ENCODE data around the gene ADAM12.

The ADAM12 gene

GRCh38 chr10:126212738-126213137 lies 175.5 kb downstream of the ADAM12 start:
- no peak overlapping the region for H3K4me3 ChIP-seq (ENCODE audit: insufficient read length, low read depth)
- H3K9me3 ChIP-seq (ENCODE audit: insufficient read depth, low read length): no peaks in the 10 kb centered on the region
- H3K36me3 ChIP-seq (ENCODE audit: insufficient read depth, insufficient read length, low read length): no peaks in the 10 kb centered on the region
- DNase-seq (ENCODE audit: low read depth, low spot score): no peak
- TF ChIP-seq ZNF274 (IDR thresholded peaks at IDR 0.05; ENCODE audit: low read depth, low read length): no peak
- TF ChIP-seq YY1 (IDR thresholded peaks at IDR 0.05; ENCODE audit: insufficient read depth, insufficient read length): no peak
- TF ChIP-seq SUZ12 (IDR thresholded peaks at IDR 0.05; ENCODE audit: extremely low read depth, insufficient read depth, insufficient read length): no peak
- H3K9ac ChIP-seq (ENCODE audit: insufficient read length, low read depth): no peak overlapping the region
- no peaks in the 10 kb centered on the region for H3K27me3 ChIP-seq (ENCODE audit: insufficient read depth, insufficient read length)
- no peaks in the 10 kb centered on the region for H3K4me1 ChIP-seq (ENCODE audit: insufficient read depth, insufficient read length)

GRCh38 chr10:126210051-126210651 lies 178.1 kb downstream of the ADAM12 start:
- H3K36me3 ChIP-seq (ENCODE audit: insufficient read depth, insufficient read length, low read length): no peaks in the 10 kb centered on the region
- no peak overlapping the region for H3K4me3 ChIP-seq (ENCODE audit: insufficient read length, low read depth)
- H3K9me3 ChIP-seq (ENCODE audit: insufficient read depth, low read length): no peaks in the 10 kb centered on the region
- H3K27me3 ChIP-seq (ENCODE audit: insufficient read depth, insufficient read length): no peaks in the 10 kb centered on the region
- DNase-seq (ENCODE audit: low read depth, low spot score): no peak
- H3K9ac ChIP-seq (ENCODE audit: insufficient read length, low read depth): no peak overlapping the region
- H3K4me1 ChIP-seq (ENCODE audit: insufficient read depth, insufficient read length): no peaks in the 10 kb centered on the region
- no peak for TF ChIP-seq ZNF274 (IDR thresholded peaks at IDR 0.05; ENCODE audit: low read depth, low read length)
- TF ChIP-seq SUZ12 (IDR thresholded peaks at IDR 0.05; ENCODE audit: extremely low read depth, insufficient read depth, insufficient read length): no peak
- TF ChIP-seq YY1 (IDR thresholded peaks at IDR 0.05; ENCODE audit: insufficient read depth, insufficient read length): no peak

- Histone ChIP-seq H3K4me3 (ENCODE audit: insufficient read length, low read depth) (no peak overlapping the region), H3K36me3 (ENCODE audit: insufficient read depth, insufficient read length, low read length) (no peaks in the 10 kb centered on the region), H3K4me1 (ENCODE audit: insufficient read depth, insufficient read length) (no peaks in the 10 kb centered on the region), H3K27me3 (ENCODE audit: insufficient read depth, insufficient read length) (no peaks in the 10 kb centered on the region), H3K9me3 (ENCODE audit: insufficient read depth, low read length) (no peaks in the 10 kb centered on the region), H3K9ac (ENCODE audit: insufficient read length, low read depth) (no peak overlapping the region)
- DNase-seq (ENCODE audit: low read depth, low spot score): no peak
- TF ChIP-seq ZNF274 (IDR thresholded peaks at IDR 0.05; ENCODE audit: low read depth, low read length) (no peak), YY1 (IDR thresholded peaks at IDR 0.05; ENCODE audit: insufficient read depth, insufficient read length) (no peak), SUZ12 (IDR thresholded peaks at IDR 0.05; ENCODE audit: extremely low read depth, insufficient read depth, insufficient read length) (no peak)
Observed at GRCh38 chr10:126209451-126209850, 178.8 kb downstream of the ADAM12 start.

- H3K9me3 ChIP-seq (ENCODE audit: insufficient read depth, low read length): no peaks in the 10 kb centered on the region
- no peaks in the 10 kb centered on the region for H3K36me3 ChIP-seq (ENCODE audit: insufficient read depth, insufficient read length, low read length)
- no peak overlapping the region for H3K4me3 ChIP-seq (ENCODE audit: insufficient read length, low read depth)
- no peak for TF ChIP-seq ZNF274 (IDR thresholded peaks at IDR 0.05; ENCODE audit: low read depth, low read length)
- TF ChIP-seq YY1 (IDR thresholded peaks at IDR 0.05; ENCODE audit: insufficient read depth, insufficient read length): no peak
- no peak for TF ChIP-seq SUZ12 (IDR thresholded peaks at IDR 0.05; ENCODE audit: extremely low read depth, insufficient read depth, insufficient read length)
- H3K27me3 ChIP-seq (ENCODE audit: insufficient read depth, insufficient read length): no peaks in the 10 kb centered on the region
- DNase-seq (ENCODE audit: low read depth, low spot score): no peak
- H3K9ac ChIP-seq (ENCODE audit: insufficient read length, low read depth): no peak overlapping the region
- H3K4me1 ChIP-seq (ENCODE audit: insufficient read depth, insufficient read length): no peaks in the 10 kb centered on the region
Observed at GRCh38 chr10:126208726-126209302, 179.5 kb downstream of the ADAM12 start.

GRCh38 chr10:126207851-126208250 lies 180.4 kb downstream of the ADAM12 start:
- no peaks in the 10 kb centered on the region for H3K4me1 ChIP-seq (ENCODE audit: insufficient read depth, insufficient read length)
- H3K36me3 ChIP-seq (ENCODE audit: insufficient read depth, insufficient read length, low read length): no peaks in the 10 kb centered on the region
- H3K27me3 ChIP-seq (ENCODE audit: insufficient read depth, insufficient read length): no peaks in the 10 kb centered on the region
- TF ChIP-seq YY1 (IDR thresholded peaks at IDR 0.05; ENCODE audit: insufficient read depth, insufficient read length) (no peak), ZNF274 (IDR thresholded peaks at IDR 0.05; ENCODE audit: low read depth, low read length) (no peak), SUZ12 (IDR thresholded peaks at IDR 0.05; ENCODE audit: extremely low read depth, insufficient read depth, insufficient read length) (no peak)
- no peak for DNase-seq (ENCODE audit: low read depth, low spot score)
- H3K9ac ChIP-seq (ENCODE audit: insufficient read length, low read depth): no peak overlapping the region
- H3K4me3 ChIP-seq (ENCODE audit: insufficient read length, low read depth): no peak overlapping the region
- no peaks in the 10 kb centered on the region for H3K9me3 ChIP-seq (ENCODE audit: insufficient read depth, low read length)

GRCh38 chr10:126207313-126207771 lies 180.9 kb downstream of the ADAM12 start:
- H3K36me3 ChIP-seq (ENCODE audit: insufficient read depth, insufficient read length, low read length): no peaks in the 10 kb centered on the region
- H3K9me3 ChIP-seq (ENCODE audit: insufficient read depth, low read length): no peaks in the 10 kb centered on the region
- H3K4me3 ChIP-seq (ENCODE audit: insufficient read length, low read depth): no peak overlapping the region
- TF ChIP-seq ZNF274 (IDR thresholded peaks at IDR 0.05; ENCODE audit: low read depth, low read length) (no peak), YY1 (IDR thresholded peaks at IDR 0.05; ENCODE audit: insufficient read depth, insufficient read length) (no peak), SUZ12 (IDR thresholded peaks at IDR 0.05; ENCODE audit: extremely low read depth, insufficient read depth, insufficient read length) (no peak)
- no peak for DNase-seq (ENCODE audit: low read depth, low spot score)
- H3K27me3 ChIP-seq (ENCODE audit: insufficient read depth, insufficient read length): no peaks in the 10 kb centered on the region
- H3K9ac ChIP-seq (ENCODE audit: insufficient read length, low read depth): no peak overlapping the region
- no peaks in the 10 kb centered on the region for H3K4me1 ChIP-seq (ENCODE audit: insufficient read depth, insufficient read length)

GRCh38 chr10:126205486-126206205 lies 182.6 kb downstream of the ADAM12 start:
- no peak for DNase-seq (ENCODE audit: low read depth, low spot score)
- Histone ChIP-seq H3K27me3 (ENCODE audit: insufficient read depth, insufficient read length) (no peaks in the 10 kb centered on the region), H3K4me3 (ENCODE audit: insufficient read length, low read depth) (no peak overlapping the region), H3K9me3 (ENCODE audit: insufficient read depth, low read length) (no peaks in the 10 kb centered on the region), H3K9ac (ENCODE audit: insufficient read length, low read depth) (no peak overlapping the region), H3K4me1 (ENCODE audit: insufficient read depth, insufficient read length) (no peaks in the 10 kb centered on the region), H3K36me3 (ENCODE audit: insufficient read depth, insufficient read length, low read length) (no peaks in the 10 kb centered on the region)
- TF ChIP-seq SUZ12 (IDR thresholded peaks at IDR 0.05; ENCODE audit: extremely low read depth, insufficient read depth, insufficient read length): no peak
- TF ChIP-seq YY1 (IDR thresholded peaks at IDR 0.05; ENCODE audit: insufficient read depth, insufficient read length): no peak
- TF ChIP-seq ZNF274 (IDR thresholded peaks at IDR 0.05; ENCODE audit: low read depth, low read length): no peak

Measured in NT2/D1 (cell line).